ENCODE results near the gene ZFHX3.

The ZFHX3 gene

GRCh38 chr16:73054813-73055482, 7.0 kb upstream of the ZFHX3 start:
- DNase-seq (ENCODE audit: low read depth in 2 of 2) = no peak

DNA sequence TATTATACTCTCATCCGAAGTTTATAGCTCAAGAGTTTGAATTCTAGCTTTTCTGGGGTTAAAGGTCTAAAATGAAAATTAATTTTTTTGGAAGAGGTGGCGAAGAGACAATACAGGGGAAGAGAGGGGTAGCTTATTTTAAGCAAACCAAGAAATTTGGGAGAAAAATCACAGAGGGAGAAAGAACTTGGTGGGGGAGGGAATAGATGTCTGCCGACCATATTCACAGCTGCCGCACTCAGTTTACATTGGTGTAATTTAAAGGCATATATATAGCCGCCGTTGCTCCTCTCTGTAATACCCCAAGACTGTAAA, 6.5 kb upstream of the ZFHX3 start:
- DNase-seq (ENCODE audit: low read depth in 2 of 2) = no peak

GRCh38 chr16:73054125-73054484, 6.2 kb upstream of the ZFHX3 start:
- no peak for DNase-seq (ENCODE audit: low read depth in 2 of 2)

DNA sequence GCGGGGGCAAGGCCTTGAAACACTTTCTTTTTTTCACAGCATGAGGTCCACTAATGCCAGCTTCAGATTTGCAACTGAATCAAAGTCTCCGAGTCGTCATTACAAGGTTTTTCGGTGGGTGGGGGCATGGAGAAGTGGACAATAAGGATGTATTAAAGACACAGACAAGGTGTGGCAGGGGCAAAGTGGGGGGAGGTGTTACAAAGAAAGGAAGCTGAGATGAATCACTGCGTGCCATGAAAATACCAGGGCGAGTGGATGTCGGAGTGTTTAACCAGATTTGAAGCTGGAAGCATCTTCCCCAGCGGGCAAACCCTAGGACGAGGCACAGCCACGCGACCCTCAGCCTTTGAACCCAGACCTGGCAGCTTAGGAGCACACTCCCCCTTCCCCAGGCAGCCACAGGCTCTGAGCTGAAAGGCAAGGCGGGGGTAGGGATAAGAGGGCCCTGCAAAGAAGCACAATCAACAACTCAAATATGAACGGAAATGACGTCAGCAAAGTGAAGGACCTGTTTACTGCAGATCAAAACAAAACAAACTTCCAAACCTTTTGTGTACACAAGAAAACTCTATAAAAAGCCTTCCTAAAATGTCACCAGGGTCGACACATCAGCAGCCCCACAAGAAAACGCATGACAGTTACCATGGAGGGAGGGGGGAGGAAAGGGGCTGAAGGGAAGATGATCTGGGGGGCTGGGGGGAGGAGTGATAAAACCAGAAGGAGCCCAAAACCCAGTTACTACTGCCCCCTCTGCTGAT, 5.6 kb upstream of the ZFHX3 start:
- DNase-seq (ENCODE audit: low read depth in 2 of 2) = no peak

- DNase-seq (ENCODE audit: low read depth in 2 of 2) = no peak
Observed at GRCh38 chr16:73053038-73053363, 5.1 kb upstream of the ZFHX3 start.

- no peak for DNase-seq (ENCODE audit: low read depth in 2 of 2)
Observed at GRCh38 chr16:73052576-73052975, 4.6 kb upstream of the ZFHX3 start.

DNA sequence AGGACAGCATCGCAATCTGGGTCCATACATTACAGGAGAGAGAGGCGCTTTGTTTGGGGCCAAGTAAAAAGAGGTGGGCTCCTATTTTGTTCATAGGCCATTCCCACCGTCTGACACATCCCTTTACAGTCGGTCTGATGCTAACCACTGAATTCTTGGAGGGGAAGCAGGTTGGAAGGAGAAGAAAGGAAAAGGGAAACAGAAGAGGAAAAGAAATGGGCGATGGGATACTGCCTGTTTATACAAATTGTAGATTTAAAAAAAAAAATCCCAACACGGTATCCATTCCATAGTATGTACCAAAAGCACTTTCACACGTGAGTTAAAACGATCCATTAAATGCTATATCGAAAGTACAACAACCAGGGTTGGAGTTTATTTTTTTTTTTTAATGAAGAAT, 4.0 kb upstream of the ZFHX3 start:
- DNase-seq (ENCODE audit: low read depth in 2 of 2) = no peak

- no peak for DNase-seq (ENCODE audit: low read depth in 2 of 2)
Observed at GRCh38 chr16:73051226-73051625, 3.3 kb upstream of the ZFHX3 start.

DNA sequence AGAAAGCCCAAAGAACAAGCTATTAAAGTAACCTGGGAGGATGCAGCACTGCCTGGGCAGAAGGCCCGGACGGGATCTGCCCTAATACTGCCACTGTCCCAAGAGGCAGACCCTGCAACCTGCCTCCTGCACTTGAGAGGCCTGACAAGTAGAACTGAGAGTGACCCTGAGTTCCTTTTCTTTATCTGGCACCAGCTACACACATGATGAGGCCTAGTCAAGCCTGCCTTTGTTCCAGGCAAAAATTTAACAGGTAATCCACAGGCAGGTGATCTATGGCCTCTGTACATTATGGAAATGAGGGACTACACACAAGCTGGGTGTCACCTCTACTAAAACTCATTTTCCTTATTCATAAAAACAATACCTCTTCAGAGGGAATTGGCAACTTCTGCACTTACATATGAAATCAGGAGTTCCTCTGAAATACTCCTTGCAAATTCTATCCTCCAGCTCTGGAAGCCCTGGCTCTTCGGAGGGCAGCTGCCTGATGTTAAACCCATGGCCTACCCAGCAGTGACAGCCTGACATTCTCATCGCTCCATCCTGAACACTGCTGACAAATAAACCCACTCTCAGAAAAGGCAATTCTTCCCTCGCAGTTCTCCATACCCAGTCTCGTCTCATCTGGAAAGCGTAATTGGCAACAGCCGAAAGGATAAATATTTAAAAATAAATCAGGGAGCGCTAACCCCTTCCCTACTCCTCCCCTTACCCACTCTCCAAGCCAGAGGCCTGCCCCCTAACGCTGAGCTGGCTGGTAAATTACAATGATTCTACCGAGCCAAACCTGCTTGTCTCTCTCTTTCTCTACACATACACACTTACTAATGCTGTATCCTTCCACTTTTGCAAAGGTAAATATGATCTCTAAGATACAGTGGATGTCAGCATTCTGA, 2.5 kb upstream of the ZFHX3 start:
- DNase-seq (ENCODE audit: low read depth in 2 of 2) = no peak

DNA sequence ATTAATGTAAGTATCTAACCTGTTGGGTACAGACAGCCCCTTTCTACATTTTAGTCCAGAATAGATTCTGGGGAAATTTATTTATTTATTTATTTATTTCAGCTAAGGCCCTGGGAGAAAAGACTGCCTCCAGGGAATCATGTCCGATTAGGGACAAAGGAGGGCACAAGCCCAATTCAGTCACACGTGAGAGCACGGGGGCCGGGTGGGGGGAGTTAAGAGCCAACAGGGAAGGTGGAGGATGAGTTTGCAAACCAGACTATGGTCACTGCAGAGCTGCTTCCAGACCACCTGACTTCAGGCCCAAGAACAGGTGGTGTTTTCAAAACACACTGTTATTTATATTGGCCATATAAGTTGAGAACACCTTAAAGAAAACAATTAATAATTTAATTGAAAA, 1.6 kb upstream of the ZFHX3 start:
- no peak for DNase-seq (ENCODE audit: low read depth in 2 of 2)

GRCh38 chr16:73049091-73049490, 1.2 kb upstream of the ZFHX3 start:
- DNase-seq (ENCODE audit: low read depth in 2 of 2) = no peak

GRCh38 chr16:73048292-73049080, 558 bp upstream of the ZFHX3 start:
- no peak for DNase-seq (ENCODE audit: low read depth in 2 of 2)

DNA sequence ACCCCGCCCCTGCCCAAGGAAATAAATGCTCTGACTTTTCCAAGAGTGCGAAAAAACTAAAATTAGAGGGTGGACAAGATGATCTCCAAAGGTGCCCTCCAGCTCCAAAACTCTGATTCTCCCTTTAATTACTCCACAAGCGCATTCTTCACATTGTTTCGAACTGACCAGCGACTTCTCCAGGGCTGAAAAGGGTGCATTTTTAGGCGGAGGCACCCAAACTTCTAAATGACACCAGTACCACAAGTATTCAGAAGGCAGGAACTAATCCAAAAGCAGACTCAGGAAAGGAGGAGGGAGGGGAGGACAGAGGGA, 750 bp downstream of the ZFHX3 start:
- DNase-seq (ENCODE audit: low read depth in 2 of 2) = no peak

DNA sequence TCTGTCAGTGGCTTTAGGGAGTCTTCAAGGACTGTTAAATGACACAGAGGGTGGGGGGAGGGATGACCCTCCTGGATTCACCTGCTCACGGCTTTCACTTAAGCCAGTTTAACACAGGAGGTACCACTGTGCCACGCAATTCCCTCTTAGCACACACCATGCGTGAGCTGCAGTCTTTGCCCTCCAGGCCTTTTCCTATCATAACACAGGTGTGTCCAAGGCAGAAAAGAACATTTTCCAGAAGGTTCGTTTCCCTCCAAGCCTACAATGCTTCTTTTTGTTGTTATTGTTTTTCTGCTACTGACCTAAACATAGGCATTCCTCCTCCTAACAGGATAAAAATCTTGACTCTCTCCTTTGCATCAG, 1.1 kb downstream of the ZFHX3 start:
- DNase-seq (ENCODE audit: low read depth in 2 of 2) = no peak

DNA sequence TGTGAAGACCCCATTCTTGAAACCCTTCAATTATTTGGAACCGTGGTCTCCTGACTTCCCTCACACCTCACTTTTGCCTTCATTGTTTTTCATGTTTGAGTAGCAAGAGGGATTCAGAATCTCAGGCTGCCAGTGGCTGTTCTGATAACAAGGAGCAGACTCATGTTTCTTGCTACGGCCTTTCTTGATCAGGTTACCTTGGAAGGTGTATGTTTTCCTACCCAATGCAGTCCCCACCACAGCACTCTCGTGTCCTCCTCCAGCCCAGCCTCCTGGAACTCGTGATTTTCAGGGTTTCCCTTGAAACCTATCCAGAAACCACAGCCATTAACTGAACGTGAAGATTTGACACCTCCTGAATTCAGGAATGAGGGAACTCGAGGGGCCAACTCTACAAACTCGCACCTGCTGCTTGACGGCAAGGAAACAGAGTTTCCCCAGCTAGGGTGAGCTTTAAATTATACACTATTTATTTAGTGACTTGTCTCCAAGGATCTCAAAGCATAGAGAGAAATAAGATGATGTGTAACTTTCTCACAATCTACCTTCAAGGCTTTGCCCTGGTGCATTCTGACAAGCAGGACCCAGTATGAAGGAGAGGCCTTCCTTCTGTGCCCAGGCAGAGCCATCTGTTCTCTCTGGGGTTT, 1.6 kb downstream of the ZFHX3 start:
- DNase-seq (ENCODE audit: low read depth in 2 of 2) = no peak

GRCh38 chr16:73043828-73044467, 4.0 kb downstream of the ZFHX3 start:
- no peak for DNase-seq (ENCODE audit: low read depth in 2 of 2)

- no peak for DNase-seq (ENCODE audit: low read depth in 2 of 2)
Observed at GRCh38 chr16:73042807-73043206, 5.1 kb downstream of the ZFHX3 start.

GRCh38 chr16:73041676-73042075, 6.3 kb downstream of the ZFHX3 start:
- no peak for DNase-seq (ENCODE audit: low read depth in 2 of 2)

DNA sequence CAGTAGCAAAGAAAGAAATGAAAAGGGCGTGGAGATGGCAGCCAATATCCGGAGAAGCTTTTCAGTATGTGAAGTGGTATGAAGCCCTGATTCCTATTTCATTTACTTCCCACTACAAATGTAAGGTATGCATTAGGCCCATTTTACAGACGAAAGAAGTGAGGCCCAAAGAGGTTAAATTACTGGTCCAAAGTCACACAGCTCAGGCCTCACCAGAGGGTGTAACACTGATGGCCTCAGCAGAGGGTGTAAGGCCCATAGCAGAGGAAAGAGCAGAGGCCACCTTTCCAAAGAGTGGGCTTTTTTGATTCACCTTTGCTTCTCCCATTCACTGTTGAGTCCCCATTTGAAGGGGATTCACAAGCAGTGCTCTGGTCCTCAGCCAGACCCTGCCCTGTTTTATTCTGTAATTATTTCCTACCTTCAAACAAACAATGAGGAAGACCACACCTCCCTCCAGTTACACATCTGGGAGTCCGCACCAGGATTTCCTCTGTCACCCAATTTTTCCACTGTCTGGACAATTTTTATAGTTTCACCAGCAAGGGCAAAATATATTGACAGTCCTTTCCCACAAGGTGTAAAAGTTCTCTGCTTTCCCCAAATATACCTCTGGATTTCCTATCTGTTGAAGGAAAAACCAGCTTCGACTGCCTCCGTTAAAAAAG, 7.1 kb downstream of the ZFHX3 start:
- DNase-seq (ENCODE audit: low read depth in 2 of 2) = no peak

GRCh38 chr16:73040136-73040535, 7.8 kb downstream of the ZFHX3 start:
- no peak for DNase-seq (ENCODE audit: low read depth in 2 of 2)
